ENCODE data around the gene GGT6. TPM values are rescaled to one million over a fixed set of nuclear protein-coding genes. Genes with fewer than 3 reads are reported as not detected.

Gene GGT6
- total and polyA plus RNA-seq, 4 donors, result 2.8 to 12.3 (median 7.4) TPM

GRCh38 chr17:4593021-4593421, 32.6 kb upstream of the GGT6 start:
- H3K27me3 ChIP-seq (ENCODE audit: control insufficient read depth in 3 of 3, insufficient read depth in 3 of 3, low read length in 2 of 3), result no peaks in the 10 kb centered on the region
- DNase-seq (no peak), ATAC-seq (ENCODE audit: insufficient read depth, low FRiP score) (no peak)
- H3K9me3 ChIP-seq (ENCODE audit: control insufficient read depth in 4 of 4, insufficient read depth in 3 of 4, low read length in 3 of 4), result no peaks in the 10 kb centered on the region
- H3K27ac ChIP-seq (ENCODE audit: low read depth in 1 of 2, low read length in 1 of 2), result no peak overlapping the region
- peaks cover 0 to 6% (median 0%) of the 10 kb centered on the region in 4 donors for H3K36me3 ChIP-seq (ENCODE audit: control insufficient read depth in 4 of 4, insufficient read depth in 4 of 4, low read length in 4 of 4)
- TF ChIP-seq CTCF (IDR thresholded peaks at IDR 0.05; ENCODE audit: control extremely low read depth, extremely low read depth), result no peak
- H3K4me3 ChIP-seq, result no peak overlapping the region
- 89 to 96% methylated on average over 14 of the region's 14 CpGs for WGBS, 2 donors
- H3K4me1 ChIP-seq (ENCODE audit: control insufficient read depth in 5 of 5, insufficient read depth in 5 of 5, low read length in 5 of 5), result peaks cover 0 to 52% (median 7%) of the 10 kb centered on the region in 5 donors
- H3K9ac ChIP-seq (ENCODE audit: insufficient read depth in 1 of 2, low read length in 2 of 2), result no peak overlapping the region

- TF ChIP-seq CTCF (IDR thresholded peaks at IDR 0.05; ENCODE audit: control extremely low read depth, extremely low read depth), result no peak
- ATAC-seq (ENCODE audit: insufficient read depth, low FRiP score) (no peak), DNase-seq (no peak)
- Histone ChIP-seq H3K27ac (ENCODE audit: low read depth in 1 of 2, low read length in 1 of 2) (no peak overlapping the region), H3K27me3 (ENCODE audit: control insufficient read depth in 3 of 3, insufficient read depth in 3 of 3, low read length in 2 of 3) (no peaks in the 10 kb centered on the region), H3K9me3 (ENCODE audit: control insufficient read depth in 4 of 4, insufficient read depth in 3 of 4, low read length in 3 of 4) (no peaks in the 10 kb centered on the region), H3K4me3 (no peak overlapping the region), H3K4me1 (ENCODE audit: control insufficient read depth in 5 of 5, insufficient read depth in 5 of 5, low read length in 5 of 5) (peaks cover 0 to 52% (median 4%) of the 10 kb centered on the region in 5 donors), H3K9ac (ENCODE audit: insufficient read depth in 1 of 2, low read length in 2 of 2) (no peak overlapping the region), H3K36me3 (ENCODE audit: control insufficient read depth in 4 of 4, insufficient read depth in 4 of 4, low read length in 4 of 4) (peaks cover 0 to 5% (median 0%) of the 10 kb centered on the region in 4 donors)
- WGBS, 2 donors, result 85 to 89% methylated on average over 11 of the region's 11 CpGs
Observed at GRCh38 chr17:4592240-4593005, 32.0 kb upstream of the GGT6 start.

- TF ChIP-seq CTCF (IDR thresholded peaks at IDR 0.05; ENCODE audit: control extremely low read depth, extremely low read depth), result no peak
- peaks cover 0 to 57% (median 9%) of the 10 kb centered on the region in 5 donors for H3K4me1 ChIP-seq (ENCODE audit: control insufficient read depth in 5 of 5, insufficient read depth in 5 of 5, low read length in 5 of 5)
- H3K9ac ChIP-seq (ENCODE audit: insufficient read depth in 1 of 2, low read length in 2 of 2), result no peak overlapping the region
- DNase-seq, result peak in 2 of 3 donors; percentile 55 to 59
- no peaks in the 10 kb centered on the region for H3K27me3 ChIP-seq (ENCODE audit: control insufficient read depth in 3 of 3, insufficient read depth in 3 of 3, low read length in 2 of 3)
- H3K4me3 ChIP-seq, result no peak overlapping the region
- no peaks in the 10 kb centered on the region for H3K36me3 ChIP-seq (ENCODE audit: control insufficient read depth in 4 of 4, insufficient read depth in 4 of 4, low read length in 4 of 4)
- no peaks in the 10 kb centered on the region for H3K9me3 ChIP-seq (ENCODE audit: control insufficient read depth in 4 of 4, insufficient read depth in 3 of 4, low read length in 3 of 4)
- WGBS, 2 donors, result 71 to 81% methylated on average over 12 of the region's 12 CpGs
- ATAC-seq (ENCODE audit: insufficient read depth, low FRiP score), result peak; percentile 28
- peak overlapping the region in 1 of 2 donors; percentile 2 for H3K27ac ChIP-seq (ENCODE audit: low read depth in 1 of 2, low read length in 1 of 2)
Observed at GRCh38 chr17:4591529-4591928, 31.2 kb upstream of the GGT6 start.
